ENCODE data around the gene IP6K1. TPM values are rescaled to one million over a fixed set of nuclear protein-coding genes. Genes with fewer than 3 reads are reported as not detected.

IP6K1 gene
- total and polyA plus RNA-seq, 10 of the 15 experiments (the other 5 are each of a cell fraction or from before 2014, with no cell fraction given): 1.3 to 30.6 (median 18.2) TPM

- FAIRE-seq (peak; percentile 85), ATAC-seq (peak; percentile 98), DNase-seq (ENCODE audit: low read depth, low spot score) (no peak)
- Histone ChIP-seq H3K4me1 (ENCODE audit: control insufficient read depth, insufficient read depth, low read length) (peaks cover 13% of the 10 kb centered on the region), H2AFZ (ENCODE audit: control insufficient read depth, low read depth, low read length) (peak within 1 kb of the TSS; percentile 92), H3K9ac (ENCODE audit: control insufficient read depth, insufficient read depth, low read length) (peak within 1 kb of the TSS; percentile 94), H3K4me3 (peak within 1 kb of the TSS; percentile 79), H3K27me3 (replicated peaks in 1 of 2; ENCODE audit: control insufficient read depth in 2 of 2, insufficient read depth in 2 of 2, low read length in 1 of 2) (no peaks in the 10 kb centered on the region), H3K4me2 (ENCODE audit: control insufficient read depth, insufficient read depth) (peak within 1 kb of the TSS; percentile 99), H3K36me3 (ENCODE audit: control insufficient read depth in 2 of 2, insufficient read depth in 2 of 2, low read length in 1 of 2) (peaks cover 4 to 5% of the 10 kb centered on the region in 2 experiments; a peak in 3 of 4 replicates), H3K79me2 (ENCODE audit: control insufficient read depth, insufficient read depth, low read length) (peaks cover 22% of the 10 kb centered on the region), H3K27ac (ENCODE audit: control insufficient read depth, insufficient read depth) (peak within 1 kb of the TSS; percentile 94), H3K9me3 (replicated peaks; ENCODE audit: control insufficient read depth, insufficient read depth, low read length) (no peaks in the 10 kb centered on the region), H4K20me1 (ENCODE audit: control insufficient read depth, insufficient read depth) (no peaks in the 10 kb centered on the region)
- ChIA-PET RAD21 (ENCODE audit: unreplicated experiment) (interaction anchor here (1.1 to 4.4 kb wide), 6 partner anchors 10 to 274 kb away, joined by 3 to 71 read pairs (median 4); partner anchors contain the start of genes INKA1, IP6K1 and MON1A), CTCF (interaction anchor here (0.7 to 10.4 kb wide), 6 partner anchors 9 to 66 kb away, joined by 3 to 99 read pairs (median 4); partner anchors contain the start of gene INKA1), SMC1A (ENCODE audit: uncharacterized antibody, unreplicated experiment) (interaction anchor here (0.7 to 3.6 kb wide), 5 partner anchors 8 to 126 kb away, joined by 3 to 23 read pairs (median 23); partner anchors contain the start of genes INKA1 and RBM6), POLR2A (interaction anchor here (0.5 to 2.0 kb wide), 9 partner anchors 8 to 1149 kb away, joined by 3 to 17 read pairs (median 4); partner anchors contain the start of genes INKA1 and TRAIP)
- intact Hi-C loops (cut with micrococcal nuclease; ENCODE audit: unreplicated experiment) (no loop called here), in situ Hi-C loops (cut with MboI) (no loop called here)
- TSS peak; percentile 70 for BruUV-seq (replicated peaks)
- 2% methylated on average over 9 of the region's 9 CpGs for WGBS (ENCODE audit: insufficient coverage, insufficient replicate concordance, low lambda C conversion rate, missing lambda C conversion rate)
- TF ChIP-seq SMARCA5 (IDR thresholded peaks at IDR 0.05): no peak
- 0 out of 2 replicates have a peak, but pooled peaks have one; percentile 44 for TF ChIP-seq ASH2L (IDR thresholded peaks at IDR 0.05; ENCODE audit: borderline replicate concordance, low read depth)
- TF ChIP-seq IRF5 (IDR thresholded peaks at IDR 0.05; ENCODE audit: borderline replicate concordance): no peak
- TF ChIP-seq GATAD2B (conservative IDR thresholded peaks at IDR 0.05; ENCODE audit: low read depth): no peak
- TF ChIP-seq EZH2 (IDR thresholded peaks at IDR 0.05; ENCODE audit: borderline replicate concordance, control insufficient read depth, low read depth, low read length): no peak
- no peak for TF ChIP-seq MLLT1 (IDR thresholded peaks at IDR 0.05)
- no peak for TF ChIP-seq CBX3 (IDR thresholded peaks at IDR 0.05; ENCODE audit: borderline replicate concordance, low read depth)
- no peak for TF ChIP-seq HDGF (IDR thresholded peaks at IDR 0.05)
- TF ChIP-seq ATF7 (IDR thresholded peaks at IDR 0.05; ENCODE audit: low read depth): no peak
- no peak; the same call in 1 of the 2 replicates for TF ChIP-seq RB1 (IDR thresholded peaks at IDR 0.05; ENCODE audit: borderline replicate concordance)
- TF ChIP-seq POLR2AphosphoS5 (IDR thresholded peaks at IDR 0.05; ENCODE audit: low read length): peak; percentile 79
- 0 out of 2 replicates have a peak, but pooled peaks have one; percentile 9 for TF ChIP-seq ELK1 (IDR thresholded peaks at IDR 0.05; ENCODE audit: low read depth, low read length)
- no peak for TF ChIP-seq EGR1 (IDR thresholded peaks at IDR 0.05; ENCODE audit: borderline replicate concordance in 1 of 2, low read depth in 2 of 2, low read length in 2 of 2)
- TF ChIP-seq TCF7 (IDR thresholded peaks at IDR 0.05; ENCODE audit: borderline replicate concordance): no peak
- TF ChIP-seq ZBED1 (IDR thresholded peaks at IDR 0.05; ENCODE audit: borderline replicate concordance): no peak
- TF ChIP-seq ZNF217 (IDR thresholded peaks at IDR 0.05): no peak
- TF ChIP-seq YY1 (IDR thresholded peaks at IDR 0.05; ENCODE audit: low read depth, low read length): peak; percentile 55
- TF ChIP-seq BHLHE40 (IDR thresholded peaks at IDR 0.05; ENCODE audit: borderline replicate concordance in 1 of 2, low read depth in 2 of 2, low read length in 1 of 2): no peak
- no peak for TF ChIP-seq KLF5 (IDR thresholded peaks at IDR 0.05; ENCODE audit: partially characterized antibody)
- TF ChIP-seq ZSCAN29 (IDR thresholded peaks at IDR 0.05): no peak
These were observed 27.3 kb upstream of the IP6K1 start, which contains the start of gene UBA7 for GRCh38 chr3:49813497-49814174. TSS of gene UBA7 (minus strand) at chr3:49813953. CDS start at chr3:49813787, 166 bp downstream.
